Smooth muscle cell (in vitro differentiated cells): Measurements from ENCODE around the gene GOLT1A. TPM values are rescaled to one million over a fixed set of nuclear protein-coding genes. Genes with fewer than 3 reads are reported as not detected.

Source experiments
- DNase-seq: peaks from one replicate; lab custom pipeline; 2025; ENCODE audit not compliant: unreplicated experiment; lab: John Stamatoyannopoulos, UW
- H2AFZ ChIP-seq: fragments of 200-600 bp; sonication (generic); 2 replicates; pipeline ENCODE4 v1.6.0; 2016; ENCODE audit warnings: antibody characterized with exemption, low read depth, mild to moderate bottlenecking
- H3F3A ChIP-seq: fragments of 200-600 bp; sonication (generic); 2 replicates; pipeline ENCODE4 v1.6.0; 2017; ENCODE audit warnings: antibody characterized with exemption, low read depth
- H3K27ac ChIP-seq: fragments of 200-600 bp; sonication (generic); 2 replicates; pipeline ENCODE4 v1.5.1; 2016; ENCODE audit warnings: low read depth, mild to moderate bottlenecking
- H3K27me3 ChIP-seq: fragments of 200-600 bp; sonication (generic); 2 replicates; pipeline ENCODE4 v1.6.1; 2016; ENCODE audit warnings: low read depth, mild to moderate bottlenecking
- H3K36me3 ChIP-seq: fragments of 200-600 bp; sonication (generic); 2 replicates; pipeline ENCODE4 v1.5.1; 2016; ENCODE audit warnings: low read depth
- H3K4me1 ChIP-seq: fragments of 200-600 bp; sonication (generic); 2 replicates; pipeline ENCODE4 v1.5.1; 2016; ENCODE audit warnings: low read depth
- H3K4me2 ChIP-seq: fragments of 200-600 bp; sonication (generic); 2 replicates; pipeline ENCODE4 v1.6.0; 2016; ENCODE audit warnings: mild to moderate bottlenecking
- H3K4me3 ChIP-seq: fragments of 200-600 bp; sonication (generic); 2 replicates; pipeline ENCODE4 v1.5.1; 2016; ENCODE audit warnings: mild to moderate bottlenecking
- H3K79me2 ChIP-seq: fragments of 200-600 bp; sonication (generic); 2 replicates; pipeline ENCODE4 v1.6.0; 2016; ENCODE audit warnings: low read depth, mild to moderate bottlenecking
- H3K9ac ChIP-seq: fragments of 200-600 bp; sonication (generic); 2 replicates; pipeline ENCODE4 v1.6.0; 2016; ENCODE audit warnings: low read depth
- H3K9me3 ChIP-seq: fragments of 200-600 bp; sonication (generic); replicated peaks from 2 replicates; pipeline ENCODE4 v1.5.1; 2016; ENCODE audit warnings: low read depth
- H4K20me1 ChIP-seq: fragments of 200-600 bp; sonication (generic); 2 replicates; pipeline ENCODE4 v1.6.0; 2016; ENCODE audit warnings: low read depth
- WGBS: methylation state at CpG from one replicate; pipeline ENCODE4 v1.1.7; 2016; ENCODE audit warnings: low lambda C conversion rate; 5-methylcytosine and 5-hydroxymethylcytosine counted together
- polyA plus RNA-seq: library from polyadenylated mRNA; unstranded; fragments of >200 nt; fragmentation: Nextera tagmentation; extraction: Ambion mirVana; gene quantifications from 2 replicates; pipeline ENCODE4 v1.2.1, GENCODE V29; 2016
- total RNA-seq: library from RNA; depleted of rRNA; stranded (reverse); fragments of >200 nt; gene quantifications from 2 replicates; pipeline ENCODE4 v1.2.3, GENCODE V29; 2014
- TF ChIP-seq, protein P1 (sequence below): fragments of 200-600 bp; sonication (generic); IDR thresholded peaks from 2 replicates; pipeline ENCODE4 v1.5.1; 2017; ENCODE audit warnings: borderline replicate concordance, mild to moderate bottlenecking, antibody characterized with exemption; ENCODE audit not compliant: insufficient read depth, poor library complexity, severe bottlenecking

GOLT1A gene
- total and polyA plus RNA-seq, 2 experiments from 2014 or later: 0.54 TPM; not detected in 1

DNA sequence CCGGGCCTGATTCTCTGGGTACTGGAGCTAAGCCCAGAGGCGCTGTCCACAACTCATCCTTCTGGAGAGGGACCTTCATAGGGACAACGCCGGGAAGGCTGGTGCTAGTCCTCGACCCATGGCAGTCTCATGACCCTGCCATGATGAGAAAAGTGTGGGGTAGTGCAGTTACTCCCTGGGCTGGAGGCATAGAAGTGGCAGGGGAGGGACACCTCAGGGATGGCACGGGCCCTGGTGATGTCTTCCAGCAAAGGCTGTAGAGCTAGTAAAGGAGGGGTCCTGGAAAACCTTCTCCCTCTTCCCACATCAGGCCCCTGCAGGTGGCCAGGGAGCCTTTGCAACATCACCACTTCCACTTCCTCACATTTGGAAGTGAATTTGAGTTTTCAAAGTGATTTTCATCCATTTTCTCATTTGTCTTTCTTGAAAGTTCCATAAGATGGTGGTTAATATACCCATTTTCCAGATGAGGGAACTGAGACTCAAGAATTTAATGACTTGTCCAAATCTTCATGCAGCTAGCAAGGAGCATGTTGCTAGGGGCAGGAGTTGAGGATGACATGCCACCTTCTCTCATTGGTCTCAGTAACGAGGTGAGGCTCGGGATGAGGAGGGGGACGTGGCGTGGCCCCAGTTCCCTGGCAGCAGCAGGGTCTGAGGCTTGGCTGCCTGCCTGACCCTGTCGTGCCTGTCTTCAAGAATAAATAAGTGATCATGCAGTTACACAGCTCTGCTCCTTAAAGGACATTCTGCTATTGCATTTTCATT is 3.3 kb upstream of the GOLT1A start:
- no peaks in the 10 kb centered on the region for H3K4me1 ChIP-seq
- no peak overlapping the region for H3K4me2 ChIP-seq
- H3K36me3 ChIP-seq: no peaks in the 10 kb centered on the region
- no peak for DNase-seq
- no peaks in the 10 kb centered on the region for H3K9me3 ChIP-seq
- 92% methylated on average over 11 of the region's 11 CpGs for WGBS
- H3K27me3 ChIP-seq: peaks cover 24% of the 10 kb centered on the region
- H2AFZ ChIP-seq: no peak overlapping the region
- no peaks in the 10 kb centered on the region for H4K20me1 ChIP-seq
- H3K9ac ChIP-seq: no peak overlapping the region
- no peaks in the 10 kb centered on the region for H3K79me2 ChIP-seq
- H3K27ac ChIP-seq: no peak overlapping the region
- H3F3A ChIP-seq: no peaks in the 10 kb centered on the region
- TF ChIP-seq, protein P1, sequence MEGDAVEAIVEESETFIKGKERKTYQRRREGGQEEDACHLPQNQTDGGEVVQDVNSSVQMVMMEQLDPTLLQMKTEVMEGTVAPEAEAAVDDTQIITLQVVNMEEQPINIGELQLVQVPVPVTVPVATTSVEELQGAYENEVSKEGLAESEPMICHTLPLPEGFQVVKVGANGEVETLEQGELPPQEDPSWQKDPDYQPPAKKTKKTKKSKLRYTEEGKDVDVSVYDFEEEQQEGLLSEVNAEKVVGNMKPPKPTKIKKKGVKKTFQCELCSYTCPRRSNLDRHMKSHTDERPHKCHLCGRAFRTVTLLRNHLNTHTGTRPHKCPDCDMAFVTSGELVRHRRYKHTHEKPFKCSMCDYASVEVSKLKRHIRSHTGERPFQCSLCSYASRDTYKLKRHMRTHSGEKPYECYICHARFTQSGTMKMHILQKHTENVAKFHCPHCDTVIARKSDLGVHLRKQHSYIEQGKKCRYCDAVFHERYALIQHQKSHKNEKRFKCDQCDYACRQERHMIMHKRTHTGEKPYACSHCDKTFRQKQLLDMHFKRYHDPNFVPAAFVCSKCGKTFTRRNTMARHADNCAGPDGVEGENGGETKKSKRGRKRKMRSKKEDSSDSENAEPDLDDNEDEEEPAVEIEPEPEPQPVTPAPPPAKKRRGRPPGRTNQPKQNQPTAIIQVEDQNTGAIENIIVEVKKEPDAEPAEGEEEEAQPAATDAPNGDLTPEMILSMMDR: no peak
- no peak overlapping the region for H3K4me3 ChIP-seq

DNA sequence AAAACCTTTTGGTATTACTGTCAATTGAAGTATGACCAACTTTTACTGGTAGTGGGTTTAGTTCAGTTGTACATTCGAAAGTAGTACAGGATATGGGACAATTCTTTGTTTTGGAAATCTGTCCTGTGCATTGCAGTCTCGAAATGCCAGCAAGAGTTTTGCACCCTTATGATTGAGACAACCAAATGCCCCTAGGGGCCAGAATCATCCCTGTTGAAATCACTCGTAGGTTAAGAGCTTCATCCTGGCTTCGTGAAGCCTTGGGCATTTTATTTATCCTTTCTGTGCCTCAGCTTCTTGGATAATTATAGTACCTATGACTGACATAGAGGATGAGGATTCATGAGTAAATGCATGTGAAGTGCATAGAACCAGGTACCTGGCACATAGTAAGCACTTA is 2.4 kb upstream of the GOLT1A start:
- H2AFZ ChIP-seq: no peak overlapping the region
- H3K4me3 ChIP-seq: no peak overlapping the region
- WGBS: 77% methylated on average over 4 of the region's 4 CpGs
- peaks cover 26% of the 10 kb centered on the region for H3K27me3 ChIP-seq
- H4K20me1 ChIP-seq: no peaks in the 10 kb centered on the region
- no peak overlapping the region for H3K9ac ChIP-seq
- H3K79me2 ChIP-seq: no peaks in the 10 kb centered on the region
- H3K36me3 ChIP-seq: no peaks in the 10 kb centered on the region
- no peak overlapping the region for H3K4me2 ChIP-seq
- H3F3A ChIP-seq: no peaks in the 10 kb centered on the region
- no peak overlapping the region for H3K27ac ChIP-seq
- TF ChIP-seq, protein P1: no peak
- no peak for DNase-seq
- no peaks in the 10 kb centered on the region for H3K4me1 ChIP-seq
- no peaks in the 10 kb centered on the region for H3K9me3 ChIP-seq

DNA sequence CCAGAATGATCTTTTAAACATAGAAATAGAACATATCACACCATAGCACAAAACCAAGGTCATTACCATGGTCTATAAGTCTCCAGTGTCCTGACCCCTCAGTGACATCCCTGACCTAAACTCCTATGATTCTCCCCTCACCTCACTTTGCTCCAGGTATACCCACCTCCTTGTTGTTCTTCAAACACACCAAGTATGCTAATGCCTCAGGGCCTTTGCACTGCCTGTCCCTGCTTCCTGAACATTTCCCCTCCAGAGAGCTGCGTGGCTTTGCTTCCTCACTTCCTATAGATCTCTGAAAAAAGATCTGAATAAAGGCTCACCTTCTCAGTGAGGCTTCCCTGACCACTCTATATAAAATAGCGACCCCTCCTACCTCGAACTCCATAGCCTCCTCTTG is 1.1 kb downstream of the GOLT1A start:
- no peak for DNase-seq
- no peak overlapping the region for H2AFZ ChIP-seq
- no peaks in the 10 kb centered on the region for H3K36me3 ChIP-seq
- no peaks in the 10 kb centered on the region for H3F3A ChIP-seq
- TF ChIP-seq, protein P1: no peak
- no peak overlapping the region for H3K9ac ChIP-seq
- H3K4me3 ChIP-seq: no peak overlapping the region
- H3K27me3 ChIP-seq: peaks cover 43% of the 10 kb centered on the region
- no peaks in the 10 kb centered on the region for H3K4me1 ChIP-seq
- WGBS: 93% methylated on average over 3 of the region's 3 CpGs
- no peak overlapping the region for H3K4me2 ChIP-seq
- no peaks in the 10 kb centered on the region for H3K9me3 ChIP-seq
- no peak overlapping the region for H3K27ac ChIP-seq
- H4K20me1 ChIP-seq: no peaks in the 10 kb centered on the region
- no peaks in the 10 kb centered on the region for H3K79me2 ChIP-seq

DNA sequence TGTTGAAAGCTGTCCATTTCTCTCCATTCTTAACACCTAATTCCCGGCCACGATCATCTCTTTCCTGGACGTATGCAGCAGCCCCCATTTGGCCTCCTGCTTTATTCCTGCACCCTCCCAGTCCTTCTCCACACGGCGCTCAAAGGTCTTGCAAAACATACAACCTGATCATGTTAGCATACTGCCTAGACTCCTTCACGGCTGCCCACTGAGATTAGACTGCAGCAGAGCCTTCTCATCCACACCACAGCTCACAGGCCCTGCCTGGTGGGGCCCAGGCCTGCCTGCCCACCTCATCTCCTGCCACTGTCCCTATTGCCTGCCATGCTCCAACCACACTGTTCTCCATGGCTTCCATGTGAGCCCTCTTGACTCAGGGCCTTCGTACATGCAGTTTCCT is 2.7 kb downstream of the GOLT1A start:
- 80% methylated on average over 7 of the region's 7 CpGs for WGBS
- no peaks in the 10 kb centered on the region for H3K9me3 ChIP-seq
- no peak overlapping the region for H2AFZ ChIP-seq
- no peak overlapping the region for H3K27ac ChIP-seq
- H3K9ac ChIP-seq: no peak overlapping the region
- no peaks in the 10 kb centered on the region for H4K20me1 ChIP-seq
- DNase-seq: no peak
- no peaks in the 10 kb centered on the region for H3K79me2 ChIP-seq
- no peaks in the 10 kb centered on the region for H3F3A ChIP-seq
- H3K27me3 ChIP-seq: peaks cover 53% of the 10 kb centered on the region
- no peak overlapping the region for H3K4me2 ChIP-seq
- no peaks in the 10 kb centered on the region for H3K4me1 ChIP-seq
- TF ChIP-seq, protein P1: no peak
- no peak overlapping the region for H3K4me3 ChIP-seq
- H3K36me3 ChIP-seq: no peaks in the 10 kb centered on the region
